KG1 (cell line): Measurements from ENCODE around the gene QSER1.
"Not testable (repeated sequence)": the region's sequence is repeated elsewhere in the genome, so short reads cannot be mapped to it uniquely, and the experiment has no call there.

ENCODE experiments used
- DNase-seq: peaks from one replicate; lab custom pipeline; 2025; lab: John Stamatoyannopoulos, UW

The QSER1 gene

DNA sequence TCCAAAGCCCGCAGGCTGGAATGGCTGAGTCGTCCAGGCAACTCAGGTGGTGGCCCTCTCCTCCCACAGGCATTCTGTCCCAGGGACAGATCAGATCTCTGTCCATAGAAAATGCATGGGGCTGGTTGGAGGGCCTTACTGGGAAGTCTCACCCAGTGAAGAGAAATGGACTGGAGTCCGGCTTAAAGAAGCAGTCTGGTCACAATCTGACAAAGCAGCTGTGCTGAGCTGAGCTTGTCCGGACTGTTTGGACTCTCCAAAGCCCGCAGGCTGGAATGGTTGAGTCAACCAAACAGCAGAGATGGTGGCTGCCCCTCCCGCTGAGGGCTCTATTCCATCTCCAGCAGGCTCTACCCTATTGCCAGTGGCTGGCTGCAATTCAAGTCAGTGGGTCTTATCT, 108.7 kb downstream of the QSER1 start:
- no peak for DNase-seq

DNA sequence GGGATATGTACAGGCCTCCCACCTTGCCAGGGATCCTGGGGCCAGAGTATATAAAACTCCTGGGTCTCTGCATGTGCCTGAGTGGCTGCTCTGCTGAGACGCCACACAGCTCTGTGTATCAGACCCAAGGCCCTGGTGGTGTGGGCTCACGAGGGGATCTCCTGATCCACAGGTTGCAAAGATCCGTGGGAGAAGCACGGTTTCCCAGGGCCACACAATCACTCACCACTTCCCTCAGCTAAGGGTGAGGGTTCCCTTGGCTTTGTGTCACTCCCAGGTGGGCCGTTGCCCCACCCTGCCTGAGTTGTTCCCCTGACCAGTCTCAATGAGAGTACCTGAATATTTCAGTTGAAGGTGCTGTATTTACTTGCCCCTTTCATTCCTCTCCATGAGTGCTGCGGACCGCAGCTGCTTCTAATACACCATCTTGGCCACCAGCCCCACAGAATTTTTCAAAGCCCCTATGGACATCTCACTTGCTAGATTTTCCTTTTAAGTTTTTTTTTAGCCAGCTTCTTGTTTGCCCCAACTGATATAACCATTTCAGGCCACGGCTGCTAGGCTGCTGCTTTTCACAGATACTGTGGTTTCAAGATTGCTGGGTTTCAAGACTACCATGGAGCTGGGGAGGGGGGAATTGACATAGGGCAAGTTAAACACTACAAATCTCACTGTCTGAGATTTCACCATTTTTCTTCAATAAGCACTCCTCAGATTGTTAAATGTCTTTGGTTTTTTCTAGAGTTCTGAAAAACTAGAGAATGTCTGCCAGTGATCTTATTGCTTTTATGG, 109.3 kb downstream of the QSER1 start:
- no peak for DNase-seq

DNA sequence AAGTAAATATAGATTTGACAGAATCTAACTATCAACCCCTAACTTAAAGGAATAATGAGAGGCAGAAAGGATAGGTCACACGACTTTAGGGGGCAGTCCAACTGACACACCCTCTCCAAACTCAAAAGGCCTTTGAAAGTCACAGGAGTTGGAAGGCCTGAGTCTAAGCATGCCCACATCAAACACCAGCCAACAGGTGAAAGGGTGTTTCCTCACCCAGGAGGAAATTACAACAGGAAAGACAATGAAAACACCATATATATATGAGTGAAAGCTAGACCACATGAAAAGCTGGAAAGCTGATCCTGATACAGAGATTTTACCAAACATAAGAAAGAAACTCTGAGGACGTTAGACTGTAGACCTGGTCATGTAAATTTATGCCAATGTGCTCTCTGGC, 112.6 kb downstream of the QSER1 start:
- DNase-seq = no peak

DNA sequence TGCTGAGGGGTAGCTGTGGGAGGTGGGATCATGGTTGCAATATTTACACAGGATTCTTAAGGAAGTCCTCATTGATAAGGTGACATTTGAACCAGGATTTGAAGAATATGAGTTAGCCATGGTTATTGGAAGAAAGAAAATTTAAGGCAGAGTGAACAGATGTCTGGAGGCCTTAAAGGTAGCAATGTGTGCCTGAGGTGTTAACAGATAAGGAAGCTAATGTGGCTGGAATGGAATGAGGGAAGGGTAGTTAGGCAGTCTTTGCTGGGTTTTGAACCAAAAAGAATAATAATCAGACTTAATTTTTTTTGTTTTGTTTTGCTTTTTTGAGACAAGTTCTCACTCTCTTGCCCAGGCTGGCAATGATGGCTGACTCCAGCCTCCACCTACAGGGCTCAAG, 113.4 kb downstream of the QSER1 start:
- no peak for DNase-seq

DNA sequence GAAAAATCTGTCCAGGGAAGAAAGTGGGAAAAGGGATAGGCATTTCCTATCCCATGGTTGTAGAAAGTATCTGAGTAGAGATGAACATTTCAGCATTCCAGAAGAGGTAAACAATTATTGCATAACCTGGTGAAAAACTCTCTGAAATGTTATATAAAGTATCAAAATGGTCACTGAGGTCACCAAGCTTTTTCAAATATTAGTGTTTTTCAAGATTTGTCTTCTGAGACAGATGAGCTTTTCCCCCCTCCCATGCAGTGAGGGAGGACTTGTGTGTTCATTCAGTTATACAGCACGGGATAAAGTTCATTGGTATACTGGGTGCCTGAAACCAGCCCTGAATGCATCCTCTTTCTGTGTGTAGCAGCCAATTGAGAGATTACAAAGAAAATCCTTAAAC, 121.1 kb downstream of the QSER1 start:
- DNase-seq = no peak

DNA sequence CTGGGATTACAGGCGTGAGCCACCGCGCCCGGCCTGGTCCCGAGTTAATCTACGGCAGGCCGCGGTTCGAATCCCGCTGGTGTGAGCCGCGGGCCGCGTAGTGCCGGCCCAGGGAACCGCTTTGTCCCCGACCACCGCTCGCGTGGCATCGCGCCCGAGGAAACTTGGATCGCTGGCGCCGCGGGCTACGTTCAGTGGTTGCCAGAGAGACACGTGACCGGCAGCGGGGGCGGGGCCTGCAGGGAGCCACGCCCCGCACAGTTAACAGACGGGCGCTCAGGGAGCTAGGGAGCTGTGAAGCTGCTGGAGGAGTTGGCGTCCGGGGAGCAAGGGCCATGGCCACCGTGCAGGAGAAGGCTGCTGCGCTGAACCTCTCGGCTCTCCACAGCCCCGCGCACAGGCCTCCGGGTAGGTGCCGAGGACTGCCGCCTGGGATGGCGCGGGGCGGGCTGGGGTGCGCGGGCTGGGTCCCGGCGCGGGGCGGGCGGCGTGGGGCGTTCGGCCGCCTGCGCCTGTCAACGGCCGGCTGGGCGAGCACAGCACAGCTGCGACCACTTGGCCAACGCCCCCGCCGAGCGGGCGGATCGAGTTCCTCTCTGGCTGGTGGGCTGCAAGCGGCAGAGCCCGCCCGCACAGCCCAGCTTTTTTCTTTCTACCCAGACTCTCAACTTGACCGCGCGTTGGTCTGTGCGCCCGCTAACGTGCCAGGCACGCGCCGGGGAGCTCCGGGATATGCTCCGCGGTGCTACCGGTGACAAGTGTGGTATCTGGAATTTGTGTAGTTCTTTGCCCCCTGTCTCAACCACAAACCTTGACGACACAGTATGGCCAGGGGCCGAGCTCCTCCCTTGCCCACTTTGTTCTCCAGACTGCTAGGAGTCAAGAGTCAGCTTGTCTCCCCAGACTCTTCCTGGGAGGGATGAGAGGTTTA, 123.3 kb downstream of the QSER1 start, which contains the start of gene DEPDC7:
DEPDC7 (plus strand) TSS at position 258 of the 931 bp plus-strand sequence; CDS start at position 336, 78 bp downstream.
- no peak for DNase-seq

DNA sequence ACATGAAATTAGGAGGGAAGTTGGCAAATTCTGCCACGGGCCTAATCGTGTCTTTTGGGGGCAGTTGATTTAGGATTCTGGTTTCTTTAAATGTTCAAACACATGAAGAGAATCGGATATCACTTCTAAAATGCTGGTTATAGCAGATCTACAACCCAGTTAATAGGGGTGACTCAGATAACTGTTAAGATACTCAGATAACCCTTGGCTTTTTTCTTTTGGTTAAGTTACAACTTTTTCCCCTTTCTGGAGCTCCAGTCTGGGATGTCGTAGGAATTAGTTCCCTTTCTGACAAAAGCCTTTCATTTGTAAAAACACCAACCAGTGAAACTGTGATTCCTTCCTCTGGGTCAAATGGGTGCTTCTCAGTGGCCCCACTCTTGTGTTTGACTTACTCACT, 124.0 kb downstream of the QSER1 start:
- DNase-seq = no peak

DNA sequence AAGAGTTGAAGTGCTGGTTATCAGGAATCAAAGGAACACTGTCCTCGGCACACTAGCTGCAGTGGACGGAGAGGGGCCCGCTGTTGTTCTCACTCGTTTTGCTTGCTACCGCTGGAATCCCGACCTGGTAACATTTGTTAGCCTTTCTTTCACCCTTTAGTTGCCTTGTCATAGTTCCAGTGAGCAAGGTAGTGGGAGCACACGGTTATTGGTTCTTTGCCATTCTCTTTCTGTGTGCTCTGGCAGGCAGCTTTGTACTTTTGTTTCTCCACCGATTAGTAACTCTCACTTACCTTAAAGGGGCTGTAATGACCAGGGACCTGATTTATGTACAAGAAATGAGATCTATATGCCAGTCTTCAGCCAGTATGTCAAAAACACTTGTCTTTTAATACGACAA, 124.9 kb downstream of the QSER1 start:
- DNase-seq = no peak

DNA sequence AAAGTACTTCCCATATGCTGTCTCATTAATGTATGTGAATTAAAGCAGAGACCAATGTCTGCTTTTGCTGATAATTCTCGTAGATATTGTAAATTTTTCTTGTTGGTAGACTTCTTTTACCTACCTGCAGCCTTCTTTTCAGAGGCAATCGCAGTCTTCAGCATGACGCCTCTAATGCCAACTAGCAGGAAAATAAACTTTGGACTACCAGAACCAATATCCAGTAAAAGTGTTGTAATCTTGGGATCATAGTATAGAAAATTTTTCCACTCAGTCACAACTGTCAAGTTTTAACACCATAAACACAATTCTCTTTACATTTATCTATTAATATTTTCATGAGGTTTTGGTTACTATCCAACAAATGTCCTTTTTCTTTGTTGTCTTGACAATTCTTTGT, 125.4 kb downstream of the QSER1 start:
- DNase-seq = no peak

DNA sequence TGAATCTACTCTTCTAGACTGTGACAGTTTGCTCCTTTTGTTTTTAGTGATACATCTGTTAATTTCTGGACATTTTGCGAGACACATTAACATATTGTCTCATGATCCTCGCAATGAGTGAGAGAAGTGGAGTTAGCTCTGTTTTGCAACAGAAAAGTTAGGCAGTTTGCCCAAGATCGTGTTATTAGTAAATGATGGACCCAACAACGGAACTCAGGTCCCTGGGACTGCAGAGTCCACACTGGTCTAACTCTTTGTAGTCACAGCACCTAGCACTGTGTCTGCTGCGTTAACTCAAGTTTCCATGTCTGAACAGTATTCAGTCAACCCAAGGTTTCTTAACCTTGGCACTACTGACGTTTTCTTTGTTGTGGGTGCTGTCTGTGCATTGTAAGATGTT, 126.2 kb downstream of the QSER1 start:
- DNase-seq = no peak

DNA sequence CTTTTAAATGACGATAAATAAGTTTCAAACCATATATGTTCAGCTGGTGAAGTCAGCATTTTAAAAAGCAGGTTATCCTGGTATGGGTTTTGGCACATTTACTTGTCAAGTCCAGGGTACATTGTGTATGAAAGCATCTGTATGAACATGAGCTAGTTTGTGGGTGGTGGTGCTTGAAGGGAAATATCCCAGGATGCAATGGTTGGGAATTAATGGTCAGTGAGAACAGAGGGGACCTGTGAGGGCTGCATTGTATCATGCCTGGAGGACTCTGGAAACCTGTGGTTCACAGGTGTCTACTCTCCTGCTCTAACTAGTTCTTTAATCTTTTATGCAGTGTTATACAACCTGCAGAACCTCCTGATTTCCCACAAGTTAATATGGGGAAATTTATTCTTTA, 128.9 kb downstream of the QSER1 start:
- DNase-seq = no peak

DNA sequence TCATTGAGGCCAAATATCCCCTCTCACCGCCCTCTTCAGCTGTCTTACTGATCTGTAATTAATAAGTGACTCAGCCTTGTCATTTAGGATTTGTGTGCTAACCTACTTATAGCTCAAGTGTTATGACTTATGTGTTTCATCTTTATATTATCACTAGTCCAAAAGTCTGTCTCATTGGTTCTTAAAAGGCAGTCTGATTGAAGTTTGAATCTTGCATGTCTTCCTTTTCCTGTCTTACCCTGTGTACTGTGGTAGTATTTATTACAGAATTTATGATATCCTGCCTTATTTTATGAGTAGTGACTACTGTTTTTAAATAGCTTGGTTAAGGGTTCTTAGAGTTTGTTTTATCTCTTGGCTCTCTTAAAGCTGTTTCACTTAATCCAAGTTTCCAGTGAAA, 129.3 kb downstream of the QSER1 start:
- no peak for DNase-seq

DNA sequence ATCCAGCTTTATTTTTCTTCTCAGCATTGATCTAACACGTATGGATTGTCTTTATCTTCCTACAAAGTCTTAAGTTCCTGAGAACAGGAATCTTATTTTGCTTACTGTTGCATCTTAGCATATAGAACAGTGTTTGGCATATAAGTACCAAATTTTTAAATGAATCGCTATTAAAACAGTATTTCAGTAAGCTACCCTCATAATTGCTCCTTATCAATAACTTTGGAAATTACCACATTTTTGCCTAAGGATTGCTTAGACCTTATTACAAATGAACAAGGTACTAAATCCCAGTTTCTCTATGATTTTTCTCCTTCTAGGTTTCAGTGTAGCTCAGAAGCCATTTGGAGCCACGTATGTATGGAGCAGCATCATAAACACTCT, 132.7 kb downstream of the QSER1 start:
- no peak for DNase-seq

DNA sequence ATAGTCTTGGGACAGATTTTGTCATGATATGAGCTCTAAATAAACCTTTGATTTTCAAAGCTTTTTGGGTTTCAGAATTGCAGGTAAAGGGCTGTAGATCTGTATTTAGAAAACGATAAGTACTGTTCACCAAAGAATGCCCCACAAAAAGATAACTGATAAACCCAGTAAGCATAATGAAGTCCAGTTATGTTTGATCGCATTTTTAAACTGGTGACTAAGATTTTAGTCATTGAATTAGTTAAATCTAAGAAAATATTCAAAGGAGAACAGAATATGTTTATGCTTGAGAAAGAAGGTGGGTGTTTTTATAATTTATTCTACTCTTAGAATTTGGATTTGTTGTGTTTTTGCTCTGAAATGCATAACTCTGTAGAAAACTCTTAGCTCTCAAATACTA, 134.6 kb downstream of the QSER1 start:
- no peak for DNase-seq

DNA sequence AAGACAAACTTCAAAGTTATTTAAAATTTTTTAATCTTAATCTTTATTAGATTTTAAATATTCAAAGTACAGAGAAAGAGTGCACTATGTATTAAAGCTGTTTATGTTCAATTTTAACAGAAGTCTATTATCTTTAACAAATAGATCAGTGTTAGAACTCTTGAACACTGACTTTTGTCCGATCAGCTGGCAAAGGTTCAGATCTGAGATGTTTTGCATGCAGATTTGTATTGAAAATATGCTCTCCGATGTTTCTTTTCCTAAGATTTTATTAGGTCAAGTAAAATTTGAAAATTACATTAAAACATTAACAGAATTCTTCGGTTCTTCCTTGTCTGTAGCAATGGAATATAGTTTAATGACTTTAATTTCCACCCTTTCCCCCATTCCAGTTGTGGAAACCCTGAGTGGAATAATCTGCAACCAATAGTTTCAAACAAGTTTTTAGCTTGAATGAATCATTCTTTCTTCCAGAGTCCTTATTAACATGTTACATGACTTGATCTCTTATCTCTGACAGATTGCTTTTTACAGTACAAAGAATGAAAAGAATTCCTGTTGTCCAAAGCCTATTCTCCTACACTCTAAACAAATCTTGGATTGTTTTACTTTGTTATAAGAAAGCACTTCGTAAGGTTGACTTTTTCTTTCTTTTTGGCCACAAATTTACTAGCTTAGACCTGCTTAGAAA, 135.4 kb downstream of the QSER1 start:
- DNase-seq = no peak

DNA sequence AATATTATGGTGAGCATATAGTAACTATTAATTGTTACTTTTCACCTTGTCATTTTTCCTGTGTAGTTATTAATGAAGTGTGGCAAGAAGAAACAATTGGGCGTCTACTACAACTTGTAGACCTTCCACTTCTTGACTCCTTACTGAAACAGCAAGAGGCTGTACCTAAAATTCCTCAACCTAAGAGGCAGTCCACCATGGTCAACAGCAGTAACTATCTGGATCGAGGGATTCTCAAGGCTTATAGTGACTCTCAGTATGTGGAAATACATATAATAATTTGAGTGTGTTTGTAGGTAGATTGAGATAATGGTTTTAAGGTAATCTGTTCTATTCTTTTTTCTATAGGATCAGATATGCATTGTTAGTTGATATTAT, 135.9 kb downstream of the QSER1 start:
- no peak for DNase-seq

DNA sequence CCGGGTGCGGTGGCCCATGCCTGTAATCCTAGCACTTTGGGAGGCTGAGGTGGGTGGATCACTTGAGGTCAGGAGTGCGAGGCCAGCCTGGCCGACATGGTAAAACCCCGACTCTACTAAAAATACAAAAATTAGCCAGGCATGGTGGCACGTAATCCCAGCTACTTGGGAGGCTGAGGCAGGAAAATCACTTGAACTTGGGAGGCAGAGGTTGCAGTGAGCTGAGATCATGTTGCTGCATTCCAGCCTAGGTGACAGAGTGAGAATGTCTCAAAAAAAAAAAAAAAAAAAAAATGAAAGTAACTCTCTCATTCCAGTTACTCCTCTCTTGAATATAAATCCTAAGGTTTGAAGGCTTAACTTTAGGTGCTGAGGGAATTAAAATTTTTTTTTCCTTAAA, 136.6 kb downstream of the QSER1 start:
- DNase-seq = not testable (repeated sequence)
